Neural cell (in vitro differentiated cells): Measurements from ENCODE around the gene FYN. TPM values are rescaled to one million over a fixed set of nuclear protein-coding genes. Genes with fewer than 3 reads are reported as not detected.

Experiments used
- H2AFZ ChIP-seq: fragments of 200-600, 300-800 bp; sonication (generic), shearing (Covaris generic); 2 replicates; pipeline ENCODE4 v1.6.0; 2014; ENCODE audit warnings: low read depth, mild to moderate bottlenecking, antibody characterized with exemption, low read length, moderate library complexity
- H3F3A ChIP-seq: fragments of 200-600 bp; shearing (Covaris generic); 2 replicates; pipeline ENCODE4 v1.6.1; 2016; ENCODE audit warnings: mild to moderate bottlenecking, moderate library complexity, mixed read lengths, antibody characterized with exemption, low read length; ENCODE audit not compliant: insufficient read depth, poor library complexity, severe bottlenecking
- H3K27ac ChIP-seq: fragments of 200-600, 300-800 bp; sonication (generic), shearing (Covaris generic); 2 replicates; pipeline ENCODE4 v1.5.1; 2014; ENCODE audit warnings: mild to moderate bottlenecking, low read length, moderate library complexity
- H3K27me3 ChIP-seq: fragments of 300-800, 200-600 bp; sonication (generic), shearing (Covaris generic); 2 replicates; pipeline ENCODE4 v1.6.0; 2014; ENCODE audit warnings: mild to moderate bottlenecking, low read depth, low read length, moderate library complexity; ENCODE audit not compliant: insufficient read depth
- H3K36me3 ChIP-seq: fragments of 300-800, 200-600 bp; sonication (generic), shearing (Covaris generic); 2 replicates; pipeline ENCODE4 v1.5.1; 2014; ENCODE audit warnings: mild to moderate bottlenecking, antibody characterized with exemption, low read length, moderate library complexity; ENCODE audit not compliant: insufficient read depth
- H3K4me2 ChIP-seq: fragments of 300-800, 200-600 bp; sonication (generic), shearing (Covaris generic); 2 replicates; pipeline ENCODE4 v1.6.0; 2014; ENCODE audit warnings: mild to moderate bottlenecking, low read length
- H3K4me3 ChIP-seq: fragments of 300-800, 200-600 bp; sonication (generic), shearing (Covaris generic); 2 replicates; pipeline ENCODE4 v1.5.1; 2014; ENCODE audit warnings: mild to moderate bottlenecking, low read length, moderate library complexity
- H3K79me2 ChIP-seq: fragments of 200-600 bp; shearing (Covaris generic); replicated peaks from 2 replicates; pipeline ENCODE4 v1.6.0; 2014; ENCODE audit warnings: mild to moderate bottlenecking, low read length, moderate library complexity; ENCODE audit not compliant: insufficient read depth
- H3K9ac ChIP-seq: fragments of 300-800, 200-600 bp; sonication (generic), shearing (Covaris generic); 2 replicates; pipeline ENCODE4 v1.6.1; 2016; ENCODE audit warnings: mild to moderate bottlenecking, low read length, mixed read lengths
- H3K9me2 ChIP-seq: fragments of 200-600 bp; shearing (Covaris generic); 2 replicates; pipeline ENCODE4 v1.6.1; 2016; ENCODE audit warnings: mild to moderate bottlenecking, low read length, mixed read lengths; ENCODE audit not compliant: insufficient read depth
- H3K9me3 ChIP-seq: fragments of 200-600, 300-800 bp; sonication (generic), shearing (Covaris generic); 2 replicates; pipeline ENCODE4 v1.6.1; 2016; ENCODE audit warnings: mild to moderate bottlenecking, mixed run types, low read length, moderate library complexity, mixed read lengths
- H4K20me1 ChIP-seq: fragments of 200-600 bp; shearing (Covaris generic); 2 replicates; pipeline ENCODE4 v1.6.1; 2016; ENCODE audit warnings: mild to moderate bottlenecking, mixed run types; ENCODE audit not compliant: insufficient read depth
- EP300 ChIP-seq: fragments of 450-650 bp; conservative IDR thresholded peaks from 2 replicates; pipeline ENCODE4 v1.6.1; 2014; ENCODE audit warnings: antibody characterized with exemption, mild to moderate bottlenecking, moderate library complexity; ENCODE audit not compliant: poor library complexity, severe bottlenecking
- EZH2 ChIP-seq: fragments of 200-600, 300-800 bp; shearing (Covaris generic), sonication (generic); IDR thresholded peaks from 2 replicates; pipeline ENCODE4 v1.6.1; 2014; ENCODE audit warnings: antibody characterized with exemption, low read length, borderline replicate concordance, mild to moderate bottlenecking; ENCODE audit not compliant: insufficient read depth, poor library complexity, severe bottlenecking
- MXI1 ChIP-seq: fragments of 450-650 bp; conservative IDR thresholded peaks from 2 replicates; pipeline ENCODE4 v1.6.1; 2014; ENCODE audit warnings: antibody characterized with exemption, mild to moderate bottlenecking; ENCODE audit not compliant: poor library complexity, severe bottlenecking
- POLR2AphosphoS5 ChIP-seq: IDR thresholded peaks from 2 replicates; pipeline ENCODE4 v1.6.1; 2012
- RAD21 ChIP-seq: fragments of 450-650 bp; conservative IDR thresholded peaks from 2 replicates; pipeline ENCODE4 v1.6.1; 2014; ENCODE audit warnings: antibody characterized with exemption, mild to moderate bottlenecking, moderate library complexity
- SMC3 ChIP-seq: fragments of 450-650 bp; conservative IDR thresholded peaks from 2 replicates; pipeline ENCODE4 v1.6.1; 2014; ENCODE audit warnings: antibody characterized with exemption, mild to moderate bottlenecking, moderate library complexity; ENCODE audit not compliant: poor library complexity
- TAF1 ChIP-seq: IDR thresholded peaks from 2 replicates; pipeline ENCODE4 v1.6.1; 2012; ENCODE audit warnings: low read depth
- polyA plus RNA-seq: library from polyadenylated mRNA; depleted of rRNA; stranded (reverse); fragments of >200 nt; gene quantifications from 2 replicates; pipeline ENCODE4 v1.2.3, GENCODE V29; 2014
- TF ChIP-seq, protein P1 (sequence below): fragments of 450-650 bp; IDR thresholded peaks from 2 replicates; pipeline ENCODE4 v1.5.1; 2014; ENCODE audit warnings: antibody characterized with exemption, mild to moderate bottlenecking, moderate library complexity; ENCODE audit not compliant: poor library complexity, severe bottlenecking
- TF ChIP-seq, protein P2 (sequence below): IDR thresholded peaks from 2 replicates; pipeline ENCODE4 v1.6.1; 2012; ENCODE audit warnings: borderline replicate concordance

FYN gene
- polyA plus RNA-seq, 1 donor from 2014 or later, result 277 TPM

DNA sequence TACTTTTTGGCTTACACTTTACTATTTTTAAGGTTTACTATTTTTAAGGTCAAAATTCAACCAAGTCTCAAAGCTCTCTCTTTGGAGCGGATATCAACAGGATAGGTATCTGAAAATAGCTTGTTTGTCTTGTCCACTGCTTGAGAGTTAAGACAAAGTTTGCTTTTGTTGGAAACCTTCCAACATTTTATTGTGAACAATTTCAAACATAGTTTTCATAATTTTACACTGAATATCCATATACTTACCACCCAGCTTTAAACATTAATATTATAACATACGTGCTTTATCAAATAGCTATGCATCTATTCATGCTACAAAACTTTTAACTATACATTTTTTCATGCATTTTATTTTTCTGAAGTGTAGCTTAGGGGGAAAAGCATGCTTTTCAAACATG lies 109.9 kb downstream of the FYN start:
- H3K4me2 ChIP-seq, result no peak overlapping the region
- H3K36me3 ChIP-seq, result no peaks in the 10 kb centered on the region
- H3K27me3 ChIP-seq, result no peaks in the 10 kb centered on the region
- no peak overlapping the region for H3K9ac ChIP-seq
- TF ChIP-seq, protein P1, sequence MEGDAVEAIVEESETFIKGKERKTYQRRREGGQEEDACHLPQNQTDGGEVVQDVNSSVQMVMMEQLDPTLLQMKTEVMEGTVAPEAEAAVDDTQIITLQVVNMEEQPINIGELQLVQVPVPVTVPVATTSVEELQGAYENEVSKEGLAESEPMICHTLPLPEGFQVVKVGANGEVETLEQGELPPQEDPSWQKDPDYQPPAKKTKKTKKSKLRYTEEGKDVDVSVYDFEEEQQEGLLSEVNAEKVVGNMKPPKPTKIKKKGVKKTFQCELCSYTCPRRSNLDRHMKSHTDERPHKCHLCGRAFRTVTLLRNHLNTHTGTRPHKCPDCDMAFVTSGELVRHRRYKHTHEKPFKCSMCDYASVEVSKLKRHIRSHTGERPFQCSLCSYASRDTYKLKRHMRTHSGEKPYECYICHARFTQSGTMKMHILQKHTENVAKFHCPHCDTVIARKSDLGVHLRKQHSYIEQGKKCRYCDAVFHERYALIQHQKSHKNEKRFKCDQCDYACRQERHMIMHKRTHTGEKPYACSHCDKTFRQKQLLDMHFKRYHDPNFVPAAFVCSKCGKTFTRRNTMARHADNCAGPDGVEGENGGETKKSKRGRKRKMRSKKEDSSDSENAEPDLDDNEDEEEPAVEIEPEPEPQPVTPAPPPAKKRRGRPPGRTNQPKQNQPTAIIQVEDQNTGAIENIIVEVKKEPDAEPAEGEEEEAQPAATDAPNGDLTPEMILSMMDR, result no peak
- no peak for TF ChIP-seq TAF1
- TF ChIP-seq EZH2, result no peak
- no peak for TF ChIP-seq MXI1
- no peak for TF ChIP-seq RAD21
- no peak for TF ChIP-seq POLR2AphosphoS5
- no peak for TF ChIP-seq EP300
- no peak for TF ChIP-seq SMC3
- TF ChIP-seq, protein P2, sequence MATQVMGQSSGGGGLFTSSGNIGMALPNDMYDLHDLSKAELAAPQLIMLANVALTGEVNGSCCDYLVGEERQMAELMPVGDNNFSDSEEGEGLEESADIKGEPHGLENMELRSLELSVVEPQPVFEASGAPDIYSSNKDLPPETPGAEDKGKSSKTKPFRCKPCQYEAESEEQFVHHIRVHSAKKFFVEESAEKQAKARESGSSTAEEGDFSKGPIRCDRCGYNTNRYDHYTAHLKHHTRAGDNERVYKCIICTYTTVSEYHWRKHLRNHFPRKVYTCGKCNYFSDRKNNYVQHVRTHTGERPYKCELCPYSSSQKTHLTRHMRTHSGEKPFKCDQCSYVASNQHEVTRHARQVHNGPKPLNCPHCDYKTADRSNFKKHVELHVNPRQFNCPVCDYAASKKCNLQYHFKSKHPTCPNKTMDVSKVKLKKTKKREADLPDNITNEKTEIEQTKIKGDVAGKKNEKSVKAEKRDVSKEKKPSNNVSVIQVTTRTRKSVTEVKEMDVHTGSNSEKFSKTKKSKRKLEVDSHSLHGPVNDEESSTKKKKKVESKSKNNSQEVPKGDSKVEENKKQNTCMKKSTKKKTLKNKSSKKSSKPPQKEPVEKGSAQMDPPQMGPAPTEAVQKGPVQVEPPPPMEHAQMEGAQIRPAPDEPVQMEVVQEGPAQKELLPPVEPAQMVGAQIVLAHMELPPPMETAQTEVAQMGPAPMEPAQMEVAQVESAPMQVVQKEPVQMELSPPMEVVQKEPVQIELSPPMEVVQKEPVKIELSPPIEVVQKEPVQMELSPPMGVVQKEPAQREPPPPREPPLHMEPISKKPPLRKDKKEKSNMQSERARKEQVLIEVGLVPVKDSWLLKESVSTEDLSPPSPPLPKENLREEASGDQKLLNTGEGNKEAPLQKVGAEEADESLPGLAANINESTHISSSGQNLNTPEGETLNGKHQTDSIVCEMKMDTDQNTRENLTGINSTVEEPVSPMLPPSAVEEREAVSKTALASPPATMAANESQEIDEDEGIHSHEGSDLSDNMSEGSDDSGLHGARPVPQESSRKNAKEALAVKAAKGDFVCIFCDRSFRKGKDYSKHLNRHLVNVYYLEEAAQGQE, result no peak
- no peaks in the 10 kb centered on the region for H3F3A ChIP-seq
- H3K79me2 ChIP-seq, result peaks cover 24% of the 10 kb centered on the region
- no peaks in the 10 kb centered on the region for H3K9me2 ChIP-seq
- no peak overlapping the region for H2AFZ ChIP-seq
- no peaks in the 10 kb centered on the region for H4K20me1 ChIP-seq
- no peak overlapping the region for H3K4me3 ChIP-seq
- no peak overlapping the region for H3K27ac ChIP-seq
- H3K9me3 ChIP-seq, result no peaks in the 10 kb centered on the region

DNA sequence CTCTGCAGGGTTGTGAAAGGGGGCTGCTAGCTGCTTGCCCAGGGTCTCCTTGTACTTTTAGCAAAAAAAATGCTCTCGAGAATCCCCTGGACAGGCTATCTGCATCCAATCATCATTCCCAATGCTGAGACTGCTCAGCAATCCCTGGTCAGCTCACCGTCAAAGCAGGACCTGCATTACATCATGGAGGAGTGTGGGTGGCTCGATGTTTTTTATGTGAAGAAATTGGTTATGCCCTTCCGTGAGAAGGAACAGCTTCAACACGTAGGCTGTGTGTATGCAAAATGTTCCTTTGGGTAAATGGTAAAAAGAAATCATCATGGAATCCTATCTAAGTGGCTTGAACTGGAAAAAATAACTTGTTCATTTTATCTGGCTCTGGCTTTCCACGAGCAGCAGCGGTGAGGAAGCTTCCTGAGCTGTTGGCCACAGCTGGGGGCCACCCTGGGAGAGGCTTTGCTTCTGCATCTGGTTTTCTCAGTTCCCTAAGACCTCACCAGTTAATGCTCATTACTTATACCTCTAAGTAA lies 111.4 kb downstream of the FYN start:
- peaks cover 29% of the 10 kb centered on the region for H3K79me2 ChIP-seq
- H2AFZ ChIP-seq, result no peak overlapping the region
- H3K36me3 ChIP-seq, result no peaks in the 10 kb centered on the region
- H3F3A ChIP-seq, result no peaks in the 10 kb centered on the region
- TF ChIP-seq EP300 (no peak), POLR2AphosphoS5 (no peak), EZH2 (no peak), TAF1 (no peak), SMC3 (no peak), RAD21 (no peak), MXI1 (no peak)
- TF ChIP-seq, protein P2, result no peak
- TF ChIP-seq, protein P1, result no peak
- no peak overlapping the region for H3K4me3 ChIP-seq
- no peaks in the 10 kb centered on the region for H3K9me3 ChIP-seq
- no peaks in the 10 kb centered on the region for H3K9me2 ChIP-seq
- H4K20me1 ChIP-seq, result no peaks in the 10 kb centered on the region
- no peaks in the 10 kb centered on the region for H3K27me3 ChIP-seq
- H3K4me2 ChIP-seq, result no peak overlapping the region
- no peak overlapping the region for H3K27ac ChIP-seq
- no peak overlapping the region for H3K9ac ChIP-seq
